MCF 10A (cell line): ENCODE results near the gene KCNMA1. TPM values are rescaled to one million over a fixed set of nuclear protein-coding genes. Genes with fewer than 3 reads are reported as not detected.

Experiments
- BruUV-seq: library from RNA; stranded (reverse); fragments of 400-500 nt; replicated peaks from 2 replicates; lab custom pipeline; 2021; lab: Mats Ljungman, UMichigan
- CTCF ChIA-PET: fragments of 300-600 bp; sonication (Branson Sonifier 250); formaldehyde crosslinking; extraction: SDS; loops from one replicate; lab custom pipeline; 2021; ENCODE audit warnings: antibody characterized with exemption, inconsistent platforms; lab: Yijun Ruan, JAX
- POLR2A ChIA-PET: fragments of 300-600, 350-650 bp; sonication (Branson Sonifier 250); formaldehyde crosslinking; extraction: SDS; loops from one replicate; lab custom pipeline; 2020; ENCODE audit warnings: antibody characterized with exemption, inconsistent platforms; lab: Yijun Ruan, JAX
- DNase-seq: peaks from one replicate; pipeline ENCODE4 v3.0.0-alpha.2; 2018; ENCODE audit not compliant: unreplicated experiment
- H3K27ac Mint-ChIP-seq: one replicate; pipeline ENCODE4 v1.8.0; 2022; ENCODE audit warnings: mild to moderate bottlenecking, low read depth, mixed read lengths; ENCODE audit not compliant: unreplicated experiment
- H3K27me3 Mint-ChIP-seq: one replicate; pipeline ENCODE4 v1.8.0; 2022; ENCODE audit warnings: mixed read lengths; ENCODE audit not compliant: insufficient read depth, unreplicated experiment
- H3K36me3 Mint-ChIP-seq: one replicate; pipeline ENCODE4 v1.8.0; 2022; ENCODE audit warnings: mild to moderate bottlenecking, moderate library complexity, mixed read lengths; ENCODE audit not compliant: insufficient read depth, unreplicated experiment
- H3K4me1 Mint-ChIP-seq: one replicate; pipeline ENCODE4 v1.8.0; 2022; ENCODE audit warnings: mixed read lengths; ENCODE audit not compliant: insufficient read depth, unreplicated experiment
- H3K4me3 Mint-ChIP-seq: one replicate; pipeline ENCODE4 v1.8.0; 2022; ENCODE audit warnings: mild to moderate bottlenecking, moderate library complexity, mixed read lengths; ENCODE audit not compliant: unreplicated experiment
- H3K9me3 Mint-ChIP-seq: one replicate; pipeline ENCODE4 v1.8.0; 2022; ENCODE audit warnings: mixed read lengths; ENCODE audit not compliant: unreplicated experiment
- intact Hi-C: fragments of 100-400 bp; cut with micrococcal nuclease; formaldehyde crosslinking; loops from 2 replicates; pipeline ENCODE4 v1.14.1; 2022
- total RNA-seq: library from RNA; stranded (reverse); gene quantifications from 2 replicates; pipeline ENCODE4 v1.2.3, GENCODE V29; 2022
- TF ChIP-seq, protein P1 (sequence below): fragments of 200-600 bp; IDR thresholded peaks from one replicate; pipeline ENCODE4 v1.8.0; 2022; ENCODE audit warnings: antibody characterized with exemption, mild to moderate bottlenecking; ENCODE audit not compliant: unreplicated experiment

Gene KCNMA1
- total RNA-seq, 1 experiment from 2014 or later, result 7.5 TPM

DNA sequence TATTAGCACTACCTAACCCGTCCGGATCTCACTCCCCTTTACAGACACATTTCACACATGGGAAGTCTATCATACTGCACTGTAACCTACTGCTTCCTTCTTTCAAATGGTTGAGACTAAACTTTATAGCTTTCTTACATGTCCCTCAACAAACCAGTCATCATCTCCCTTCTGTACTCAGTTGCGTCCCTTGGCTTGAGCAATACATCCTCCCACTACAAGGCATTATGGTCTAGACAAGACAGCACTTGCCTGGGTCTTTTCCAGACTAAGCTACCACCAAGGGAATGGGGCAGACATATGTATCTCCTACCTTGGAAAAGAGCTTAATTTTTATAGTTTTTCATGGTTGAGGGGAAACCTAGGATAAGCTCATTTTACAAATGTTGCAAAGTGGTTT lies 575.2 kb downstream of the KCNMA1 start:
- Mint-ChIP-seq H3K27me3 (no peaks in the 10 kb centered on the region), H3K4me3 (no peak overlapping the region), H3K4me1 (peaks cover 7% of the 10 kb centered on the region), H3K36me3 (no peaks in the 10 kb centered on the region), H3K27ac (no peak overlapping the region), H3K9me3 (no peaks in the 10 kb centered on the region)
- ChIA-PET POLR2A (no interaction called here), CTCF (interaction anchor here (0.6 kb wide), 1 partner anchor 448 kb away, joined by 3 read pairs; no protein-coding TSS in a partner anchor)
- no TSS peak for BruUV-seq
- intact Hi-C loops, result no loop called here
- TF ChIP-seq, protein P1, sequence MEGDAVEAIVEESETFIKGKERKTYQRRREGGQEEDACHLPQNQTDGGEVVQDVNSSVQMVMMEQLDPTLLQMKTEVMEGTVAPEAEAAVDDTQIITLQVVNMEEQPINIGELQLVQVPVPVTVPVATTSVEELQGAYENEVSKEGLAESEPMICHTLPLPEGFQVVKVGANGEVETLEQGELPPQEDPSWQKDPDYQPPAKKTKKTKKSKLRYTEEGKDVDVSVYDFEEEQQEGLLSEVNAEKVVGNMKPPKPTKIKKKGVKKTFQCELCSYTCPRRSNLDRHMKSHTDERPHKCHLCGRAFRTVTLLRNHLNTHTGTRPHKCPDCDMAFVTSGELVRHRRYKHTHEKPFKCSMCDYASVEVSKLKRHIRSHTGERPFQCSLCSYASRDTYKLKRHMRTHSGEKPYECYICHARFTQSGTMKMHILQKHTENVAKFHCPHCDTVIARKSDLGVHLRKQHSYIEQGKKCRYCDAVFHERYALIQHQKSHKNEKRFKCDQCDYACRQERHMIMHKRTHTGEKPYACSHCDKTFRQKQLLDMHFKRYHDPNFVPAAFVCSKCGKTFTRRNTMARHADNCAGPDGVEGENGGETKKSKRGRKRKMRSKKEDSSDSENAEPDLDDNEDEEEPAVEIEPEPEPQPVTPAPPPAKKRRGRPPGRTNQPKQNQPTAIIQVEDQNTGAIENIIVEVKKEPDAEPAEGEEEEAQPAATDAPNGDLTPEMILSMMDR, result no peak
- peak; percentile 21 for DNase-seq

DNA sequence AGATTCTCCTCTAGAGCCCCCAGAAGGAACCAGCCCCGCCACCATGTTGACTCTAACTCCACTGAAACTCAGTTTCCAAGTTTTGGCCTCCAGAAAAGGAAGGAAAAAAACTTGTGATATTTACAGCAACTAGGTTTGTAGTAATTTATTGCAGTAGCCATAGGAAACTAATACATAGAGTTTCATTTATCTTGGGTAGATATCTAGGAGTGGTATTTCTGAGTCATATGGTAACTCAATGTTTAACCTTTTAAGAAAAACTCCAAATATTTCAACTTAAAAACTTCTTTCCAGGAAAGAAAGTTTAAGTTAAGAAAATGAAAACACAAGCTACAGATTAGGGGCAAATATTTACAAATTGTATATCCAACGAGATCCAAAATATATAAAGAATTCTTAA lies 576.7 kb downstream of the KCNMA1 start:
- no TSS peak for BruUV-seq
- Mint-ChIP-seq H3K4me3 (no peak overlapping the region), H3K27ac (no peak overlapping the region), H3K9me3 (no peaks in the 10 kb centered on the region), H3K36me3 (no peaks in the 10 kb centered on the region), H3K27me3 (no peaks in the 10 kb centered on the region), H3K4me1 (peaks cover 7% of the 10 kb centered on the region)
- intact Hi-C loops, result no loop called here
- no peak for DNase-seq
- CTCF ChIA-PET, result interaction anchor here (1.5 kb wide), 1 partner anchor 11 kb away, joined by 10 read pairs; no protein-coding TSS in a partner anchor
- POLR2A ChIA-PET, result no interaction called here
- TF ChIP-seq, protein P1, result no peak

DNA sequence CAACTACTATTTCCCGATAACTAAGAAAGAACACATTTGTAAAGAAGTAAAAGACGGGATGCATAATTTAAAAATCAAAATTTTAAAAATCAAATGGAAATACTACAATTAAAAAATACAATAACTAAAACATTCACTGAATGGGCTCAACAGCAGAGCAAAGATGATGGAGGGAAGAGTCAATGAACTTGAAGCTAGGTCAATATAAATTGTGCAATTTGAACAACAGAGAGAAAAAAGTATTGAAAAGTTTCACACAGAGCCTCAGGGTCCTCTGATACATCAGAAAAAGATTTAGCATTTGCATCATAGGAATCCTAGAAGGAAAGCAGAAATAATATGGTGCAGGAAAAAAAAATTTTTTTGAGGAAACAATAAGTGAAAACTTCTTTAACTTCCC lies 581.0 kb downstream of the KCNMA1 start:
- H3K27me3 Mint-ChIP-seq, result no peaks in the 10 kb centered on the region
- H3K36me3 Mint-ChIP-seq, result no peaks in the 10 kb centered on the region
- ChIA-PET POLR2A (no interaction called here), CTCF (no interaction called here)
- no peaks in the 10 kb centered on the region for H3K9me3 Mint-ChIP-seq
- no peak overlapping the region for H3K27ac Mint-ChIP-seq
- BruUV-seq, result no TSS peak
- no peaks in the 10 kb centered on the region for H3K4me1 Mint-ChIP-seq
- intact Hi-C loops, result no loop called here
- TF ChIP-seq, protein P1, result no peak
- no peak overlapping the region for H3K4me3 Mint-ChIP-seq
- DNase-seq, result no peak

DNA sequence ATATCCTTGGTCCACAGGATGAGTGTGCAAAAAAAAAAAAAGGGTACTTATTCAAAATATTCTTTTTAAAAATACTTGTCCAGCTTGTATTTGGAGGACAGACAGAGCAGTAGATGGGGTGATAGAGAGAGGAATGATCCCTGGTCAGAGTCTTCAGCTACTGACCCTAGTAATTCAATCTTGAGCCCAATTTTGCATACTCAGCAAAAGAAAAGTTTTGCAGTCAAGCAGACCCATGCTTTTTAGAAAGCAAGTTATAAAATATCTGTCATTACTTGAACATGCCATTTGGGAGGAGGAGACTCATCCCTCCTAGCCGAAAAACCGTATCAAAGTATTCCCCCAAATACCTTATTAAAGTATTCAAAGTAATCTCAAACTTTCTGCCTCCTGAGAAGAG lies 585.0 kb downstream of the KCNMA1 start:
- BruUV-seq, result no TSS peak
- CTCF ChIA-PET, result interaction anchor here (0.6 to 0.7 kb wide), 2 partner anchors 49 to 369 kb away, joined by 4 to 7 read pairs; no protein-coding TSS in a partner anchor
- no peaks in the 10 kb centered on the region for H3K4me1 Mint-ChIP-seq
- H3K27me3 Mint-ChIP-seq, result no peaks in the 10 kb centered on the region
- H3K36me3 Mint-ChIP-seq, result no peaks in the 10 kb centered on the region
- DNase-seq, result no peak
- no peaks in the 10 kb centered on the region for H3K9me3 Mint-ChIP-seq
- no peak overlapping the region for H3K27ac Mint-ChIP-seq
- intact Hi-C loops, result no loop called here
- POLR2A ChIA-PET, result no interaction called here
- TF ChIP-seq, protein P1, result no peak
- H3K4me3 Mint-ChIP-seq, result no peak overlapping the region
